SU-DHL-6 (cell line): Measurements from ENCODE around the gene RNF6.

Experiments used
- CTCF ChIP-seq: fragments of 200-600 bp; sonication (generic); IDR thresholded peaks from one replicate; pipeline ENCODE4 v1.5.1; 2017; ENCODE audit warnings: antibody characterized with exemption, mild to moderate bottlenecking, low read length, moderate library complexity; ENCODE audit not compliant: insufficient read depth, poor library complexity, severe bottlenecking
- EZH2phosphoT487 ChIP-seq: fragments of 200-600 bp; sonication (generic), shearing (Covaris generic); conservative IDR thresholded peaks from 2 replicates; pipeline ENCODE4 v1.6.1; 2018; ENCODE audit warnings: mild to moderate bottlenecking, antibody characterized with exemption, low read length, moderate library complexity, mixed read lengths

- TF ChIP-seq CTCF (no peak), EZH2phosphoT487 (no peak)
Measured at GRCh38 chr13:26198116-26198515, 24.0 kb downstream of the RNF6 start.
